MM.1S (cell line): ENCODE results near the gene NAA60.

Source experiments
- EZH2phosphoT487 ChIP-seq: fragments of 300-600 bp; sonication (generic); IDR thresholded peaks from 2 replicates; pipeline ENCODE4 v1.6.1; 2018; ENCODE audit warnings: antibody characterized with exemption, low read length
- TF ChIP-seq, protein P1 (sequence below): fragments of 300-600 bp; sonication (generic); IDR thresholded peaks from 2 replicates; pipeline ENCODE4 v1.5.1; 2016; ENCODE audit warnings: antibody characterized with exemption, low read length, mixed read lengths

- no peak for TF ChIP-seq EZH2phosphoT487
- TF ChIP-seq, protein P1, sequence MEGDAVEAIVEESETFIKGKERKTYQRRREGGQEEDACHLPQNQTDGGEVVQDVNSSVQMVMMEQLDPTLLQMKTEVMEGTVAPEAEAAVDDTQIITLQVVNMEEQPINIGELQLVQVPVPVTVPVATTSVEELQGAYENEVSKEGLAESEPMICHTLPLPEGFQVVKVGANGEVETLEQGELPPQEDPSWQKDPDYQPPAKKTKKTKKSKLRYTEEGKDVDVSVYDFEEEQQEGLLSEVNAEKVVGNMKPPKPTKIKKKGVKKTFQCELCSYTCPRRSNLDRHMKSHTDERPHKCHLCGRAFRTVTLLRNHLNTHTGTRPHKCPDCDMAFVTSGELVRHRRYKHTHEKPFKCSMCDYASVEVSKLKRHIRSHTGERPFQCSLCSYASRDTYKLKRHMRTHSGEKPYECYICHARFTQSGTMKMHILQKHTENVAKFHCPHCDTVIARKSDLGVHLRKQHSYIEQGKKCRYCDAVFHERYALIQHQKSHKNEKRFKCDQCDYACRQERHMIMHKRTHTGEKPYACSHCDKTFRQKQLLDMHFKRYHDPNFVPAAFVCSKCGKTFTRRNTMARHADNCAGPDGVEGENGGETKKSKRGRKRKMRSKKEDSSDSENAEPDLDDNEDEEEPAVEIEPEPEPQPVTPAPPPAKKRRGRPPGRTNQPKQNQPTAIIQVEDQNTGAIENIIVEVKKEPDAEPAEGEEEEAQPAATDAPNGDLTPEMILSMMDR, result no peak
Measured at GRCh38 chr16:3534126-3534525, 90.6 kb downstream of the NAA60 start.
